ENCODE results near the gene EIF4E2. TPM values are rescaled to one million over a fixed set of nuclear protein-coding genes. Genes with fewer than 3 reads are reported as not detected.

The EIF4E2 gene
- total and polyA plus RNA-seq, 2 of the 13 experiments (the other 11 are each of a cell fraction or from before 2014, with no cell fraction given), result 25.0 to 101 TPM

GRCh38 chr2:232580648-232580981, 30.1 kb downstream of the EIF4E2 start:
- 91% methylated on average over 6 of the region's 6 CpGs for WGBS (ENCODE audit: low lambda C conversion rate)
- H3K36me3 ChIP-seq (replicated peaks in 1 of 2; ENCODE audit: control insufficient read depth in 1 of 2, insufficient read depth in 2 of 2, low read length in 2 of 2), result peaks cover 8 to 32% of the 10 kb centered on the region in 2 experiments
- no peaks in the 10 kb centered on the region for H3K27me3 ChIP-seq (ENCODE audit: control insufficient read depth in 1 of 2, insufficient read depth in 2 of 2, low read length in 2 of 2)
- in situ Hi-C loops (cut with HindIII; ENCODE audit: extremely low pct_ligation_motif_present, low pct_unique_long_range_greater_than_20kb) (no loop called here), intact Hi-C loops (cut with micrococcal nuclease; ENCODE audit: unreplicated experiment) (no loop called here)
- BruUV-seq (replicated peaks), result no TSS peak
- no peaks in the 10 kb centered on the region for H4K20me1 ChIP-seq (ENCODE audit: insufficient read depth, low read length)
- no peak for FAIRE-seq
- H3K9ac ChIP-seq (ENCODE audit: insufficient read depth, low read depth, low read length), result no peak overlapping the region
- no peak overlapping the region for H3K27ac ChIP-seq (ENCODE audit: extremely low read length, insufficient read depth, low read length)
- DNase-seq (ENCODE audit: low spot score), result no peak
- no peak for ATAC-seq
- ChIA-PET POLR2A (no interaction called here), CTCF (ENCODE audit: low intra/inter-chr PET ratio, low total read pairs) (no interaction called here)
- H2AFZ ChIP-seq (ENCODE audit: low read length), result no peak overlapping the region
- TF ChIP-seq ZNF839 (CRISPR knock-in tag; IDR thresholded peaks at IDR 0.05; ENCODE audit: borderline replicate concordance) (no peak), MAFK (conservative IDR thresholded peaks at IDR 0.05 in 1 of 2, IDR thresholded peaks at IDR 0.05 in 1 of 2; ENCODE audit: low read length in 2 of 2) (peak; percentile 27 to 51; a peak in 2 of 4 replicates)
- H3K4me2 ChIP-seq (ENCODE audit: low read depth, low read length), result no peak overlapping the region
- H3K4me1 ChIP-seq (ENCODE audit: insufficient read depth, low read length), result peaks cover 18% of the 10 kb centered on the region; the same call in 1 of the 2 replicates
- no peaks in the 10 kb centered on the region for H3K79me2 ChIP-seq (ENCODE audit: insufficient read depth, low read length)
- H3K4me3 ChIP-seq (replicated peaks in 1 of 3; ENCODE audit: insufficient read depth in 1 of 3, low read depth in 2 of 3, low read length in 3 of 3), result no peak overlapping the region
- no peaks in the 10 kb centered on the region for H3K9me3 ChIP-seq (ENCODE audit: low read length)

GRCh38 chr2:232581725-232582124, 31.2 kb downstream of the EIF4E2 start:
- Histone ChIP-seq H3K4me1 (ENCODE audit: insufficient read depth, low read length) (peaks cover 12% of the 10 kb centered on the region; the same call in 1 of the 2 replicates), H4K20me1 (ENCODE audit: insufficient read depth, low read length) (no peaks in the 10 kb centered on the region), H3K36me3 (replicated peaks in 1 of 2; ENCODE audit: control insufficient read depth in 1 of 2, insufficient read depth in 2 of 2, low read length in 2 of 2) (peaks cover 8 to 29% of the 10 kb centered on the region in 2 experiments), H3K4me2 (ENCODE audit: low read depth, low read length) (no peak overlapping the region), H3K27ac (ENCODE audit: extremely low read length, insufficient read depth, low read length) (no peak overlapping the region), H3K4me3 (replicated peaks in 1 of 3; ENCODE audit: insufficient read depth in 1 of 3, low read depth in 2 of 3, low read length in 3 of 3) (no peak overlapping the region), H3K27me3 (ENCODE audit: control insufficient read depth in 1 of 2, insufficient read depth in 2 of 2, low read length in 2 of 2) (no peaks in the 10 kb centered on the region), H2AFZ (ENCODE audit: low read length) (no peak overlapping the region), H3K9ac (ENCODE audit: insufficient read depth, low read depth, low read length) (no peak overlapping the region), H3K79me2 (ENCODE audit: insufficient read depth, low read length) (no peaks in the 10 kb centered on the region), H3K9me3 (ENCODE audit: low read length) (no peaks in the 10 kb centered on the region)
- intact Hi-C loops (cut with micrococcal nuclease; ENCODE audit: unreplicated experiment), result no loop called here
- BruUV-seq (replicated peaks), result no TSS peak
- DNase-seq (ENCODE audit: low spot score) (no peak), FAIRE-seq (no peak), ATAC-seq (no peak)
- in situ Hi-C loops (cut with HindIII; ENCODE audit: extremely low pct_ligation_motif_present, low pct_unique_long_range_greater_than_20kb), result no loop called here
- ChIA-PET CTCF (ENCODE audit: low intra/inter-chr PET ratio, low total read pairs) (no interaction called here), POLR2A (no interaction called here)
- TF ChIP-seq ERF (CRISPR knock-in tag; IDR thresholded peaks at IDR 0.05) (no peak), CAMTA2 (CRISPR knock-in tag; IDR thresholded peaks at IDR 0.05; ENCODE audit: borderline replicate concordance) (no peak), ZNF780A (CRISPR knock-in tag; IDR thresholded peaks at IDR 0.05) (no peak), ZNF773 (CRISPR knock-in tag; IDR thresholded peaks at IDR 0.05; ENCODE audit: borderline replicate concordance) (no peak), SPEN (CRISPR knock-in tag; IDR thresholded peaks at IDR 0.05; ENCODE audit: low read depth) (no peak)
- TF ChIP-seq, protein P1, sequence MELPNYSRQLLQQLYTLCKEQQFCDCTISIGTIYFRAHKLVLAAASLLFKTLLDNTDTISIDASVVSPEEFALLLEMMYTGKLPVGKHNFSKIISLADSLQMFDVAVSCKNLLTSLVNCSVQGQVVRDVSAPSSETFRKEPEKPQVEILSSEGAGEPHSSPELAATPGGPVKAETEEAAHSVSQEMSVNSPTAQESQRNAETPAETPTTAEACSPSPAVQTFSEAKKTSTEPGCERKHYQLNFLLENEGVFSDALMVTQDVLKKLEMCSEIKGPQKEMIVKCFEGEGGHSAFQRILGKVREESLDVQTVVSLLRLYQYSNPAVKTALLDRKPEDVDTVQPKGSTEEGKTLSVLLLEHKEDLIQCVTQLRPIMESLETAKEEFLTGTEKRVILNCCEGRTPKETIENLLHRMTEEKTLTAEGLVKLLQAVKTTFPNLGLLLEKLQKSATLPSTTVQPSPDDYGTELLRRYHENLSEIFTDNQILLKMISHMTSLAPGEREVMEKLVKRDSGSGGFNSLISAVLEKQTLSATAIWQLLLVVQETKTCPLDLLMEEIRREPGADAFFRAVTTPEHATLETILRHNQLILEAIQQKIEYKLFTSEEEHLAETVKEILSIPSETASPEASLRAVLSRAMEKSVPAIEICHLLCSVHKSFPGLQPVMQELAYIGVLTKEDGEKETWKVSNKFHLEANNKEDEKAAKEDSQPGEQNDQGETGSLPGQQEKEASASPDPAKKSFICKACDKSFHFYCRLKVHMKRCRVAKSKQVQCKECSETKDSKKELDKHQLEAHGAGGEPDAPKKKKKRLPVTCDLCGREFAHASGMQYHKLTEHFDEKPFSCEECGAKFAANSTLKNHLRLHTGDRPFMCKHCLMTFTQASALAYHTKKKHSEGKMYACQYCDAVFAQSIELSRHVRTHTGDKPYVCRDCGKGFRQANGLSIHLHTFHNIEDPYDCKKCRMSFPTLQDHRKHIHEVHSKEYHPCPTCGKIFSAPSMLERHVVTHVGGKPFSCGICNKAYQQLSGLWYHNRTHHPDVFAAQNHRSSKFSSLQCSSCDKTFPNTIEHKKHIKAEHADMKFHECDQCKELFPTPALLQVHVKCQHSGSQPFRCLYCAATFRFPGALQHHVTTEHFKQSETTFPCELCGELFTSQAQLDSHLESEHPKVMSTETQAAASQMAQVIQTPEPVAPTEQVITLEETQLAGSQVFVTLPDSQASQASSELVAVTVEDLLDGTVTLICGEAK (IDR thresholded peaks at IDR 0.05), result no peak
- TF ChIP-seq, protein P1 (CRISPR knock-in tag; IDR thresholded peaks at IDR 0.05), result no peak

Data from HepG2 (cell line).